ENCODE data around the gene TSC22D3. TPM values are rescaled to one million over a fixed set of nuclear protein-coding genes. Genes with fewer than 3 reads are reported as not detected.

TSC22D3 gene
- polyA plus RNA-seq, 3 donors = 109 to 131 (median 122) TPM

DNA sequence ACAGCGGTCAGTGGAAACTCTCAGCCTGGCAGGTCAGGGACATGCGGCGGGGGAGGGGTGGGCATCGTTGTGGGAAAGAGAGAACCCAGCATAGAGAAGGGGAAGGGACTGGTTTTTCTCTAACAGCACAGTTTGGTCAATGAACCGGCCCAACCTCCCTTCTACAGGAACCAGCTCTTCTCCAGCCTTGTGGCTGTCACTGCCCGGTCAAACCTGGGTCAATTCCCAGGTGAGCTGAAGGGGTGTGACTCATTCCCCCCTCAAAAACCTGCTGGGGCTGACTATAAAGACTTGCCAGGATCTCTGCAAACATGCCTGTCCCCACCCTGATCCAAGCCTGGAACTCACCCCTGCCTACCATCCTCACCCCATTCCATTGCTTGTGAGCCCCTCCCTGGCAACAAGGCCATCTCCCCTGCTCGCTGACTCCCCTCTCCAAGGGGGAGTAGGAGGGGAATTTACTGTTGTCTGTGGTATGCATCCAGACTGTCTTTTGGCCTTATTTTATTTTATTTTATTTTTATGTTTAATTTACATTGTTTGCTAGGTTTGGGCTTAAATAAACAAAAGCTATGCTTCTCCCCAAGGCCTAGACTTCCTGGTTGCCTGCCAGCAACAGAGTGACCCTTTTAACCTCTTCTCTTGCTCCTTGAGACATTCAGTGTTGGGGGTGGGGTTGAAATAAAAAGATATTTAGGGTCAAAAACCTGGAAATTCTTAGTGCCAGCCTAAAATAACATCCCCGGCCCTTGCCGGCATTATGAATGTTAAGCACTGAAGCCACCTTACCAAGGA, 49.6 kb downstream of the TSC22D3 start:
- DNase-seq (ENCODE audit: extremely low read depth in 1 of 11, low read depth in 9 of 11, low spot score in 4 of 11) = no peak

DNA sequence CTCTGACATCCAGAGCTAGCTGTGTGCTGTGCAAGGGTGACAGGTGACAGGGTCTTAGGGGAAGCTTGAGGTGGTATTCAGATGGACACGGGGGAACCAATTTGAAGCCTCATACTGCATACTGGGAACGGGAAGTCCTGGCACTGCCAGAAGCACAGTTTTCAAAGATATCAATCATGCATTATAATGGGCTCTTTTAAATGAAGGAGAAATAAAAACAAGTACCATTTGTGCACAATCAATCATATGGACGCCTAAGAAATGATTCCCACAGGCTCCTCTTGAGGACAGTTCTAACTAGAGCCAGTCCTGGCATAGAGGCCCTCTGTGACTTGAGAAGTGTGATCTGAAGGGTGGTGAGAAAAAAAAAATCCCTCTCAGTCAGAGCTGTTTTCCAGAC, 50.9 kb downstream of the TSC22D3 start:
- no peak for DNase-seq (ENCODE audit: extremely low read depth in 1 of 11, low read depth in 9 of 11, low spot score in 4 of 11)

DNA sequence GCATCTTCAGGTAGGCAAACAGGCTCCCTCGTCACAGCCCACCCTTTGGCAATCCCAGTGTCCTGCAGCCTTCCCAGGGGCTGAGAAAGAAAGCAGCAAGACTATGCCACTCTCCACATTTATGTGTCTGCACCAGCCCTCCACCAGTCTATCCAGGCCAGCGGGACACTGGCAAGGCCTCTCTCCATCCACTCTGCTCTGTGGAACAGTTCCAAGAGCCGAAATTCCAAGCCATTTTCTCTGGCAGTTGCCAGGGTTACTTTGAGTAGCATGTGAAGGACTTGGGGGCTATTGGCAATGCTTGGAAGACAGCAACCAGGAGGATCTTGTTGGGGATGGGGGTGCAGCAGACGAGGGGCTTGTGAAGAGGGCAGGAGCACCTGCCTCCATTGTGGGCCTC, 52.1 kb downstream of the TSC22D3 start:
- no peak for DNase-seq (ENCODE audit: extremely low read depth in 1 of 11, low read depth in 9 of 11, low spot score in 4 of 11)

DNA sequence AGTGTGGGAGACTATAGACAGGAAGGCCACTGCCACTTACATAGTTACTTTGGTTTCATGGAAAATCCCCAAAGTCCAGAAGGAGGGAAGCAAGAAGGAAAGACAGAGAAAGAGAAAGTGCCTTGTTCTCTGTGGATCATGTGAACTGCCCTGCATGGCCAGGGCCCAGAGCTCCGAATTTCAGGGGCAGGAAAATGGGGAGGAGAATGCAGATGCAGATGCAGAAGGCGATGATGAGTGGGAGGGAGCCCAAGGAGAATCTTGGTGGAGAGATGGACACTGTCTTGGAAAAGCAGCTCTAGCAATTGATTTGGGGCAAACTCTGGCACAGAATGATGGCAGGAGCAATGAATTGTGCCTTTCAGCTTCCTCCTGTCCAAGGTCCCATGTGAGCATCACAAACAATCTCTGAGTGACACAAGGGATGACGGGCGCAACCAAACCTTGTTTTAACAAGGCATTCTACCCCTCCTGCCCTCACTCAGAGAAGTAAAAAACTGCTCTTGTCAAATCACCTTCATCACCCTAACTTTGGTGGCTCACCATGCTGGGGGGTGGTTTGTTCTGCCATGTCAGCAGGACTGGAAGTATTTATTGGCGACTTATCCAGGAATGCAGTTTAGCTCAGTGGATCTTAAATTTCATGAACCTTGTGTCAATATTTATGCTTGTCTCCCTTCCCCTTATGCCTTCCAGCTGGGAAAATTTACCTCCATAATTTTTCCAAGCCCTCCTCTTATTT, 53.5 kb downstream of the TSC22D3 start:
- DNase-seq (ENCODE audit: extremely low read depth in 1 of 11, low read depth in 9 of 11, low spot score in 4 of 11) = no peak

DNA sequence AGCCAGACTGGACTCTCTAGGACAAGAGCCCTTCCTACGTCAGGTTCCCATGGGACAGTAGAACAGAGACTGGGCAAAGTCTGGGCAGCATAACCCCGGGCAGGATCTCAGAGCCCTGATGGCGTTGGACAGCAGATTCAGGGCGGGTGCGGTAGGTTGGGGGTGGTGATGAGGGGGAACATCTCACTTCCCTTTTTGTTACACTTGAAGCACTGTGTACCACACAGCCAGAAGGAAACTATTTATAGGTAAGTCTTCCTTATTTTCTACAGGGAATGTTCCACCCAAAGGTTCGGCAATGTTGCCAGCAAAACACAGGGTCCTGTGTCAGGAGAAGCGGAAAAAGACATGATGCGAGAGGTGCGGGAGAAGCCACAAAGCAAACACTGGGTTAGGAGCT, 54.3 kb downstream of the TSC22D3 start:
- no peak for DNase-seq (ENCODE audit: extremely low read depth in 1 of 11, low read depth in 9 of 11, low spot score in 4 of 11)

DNA sequence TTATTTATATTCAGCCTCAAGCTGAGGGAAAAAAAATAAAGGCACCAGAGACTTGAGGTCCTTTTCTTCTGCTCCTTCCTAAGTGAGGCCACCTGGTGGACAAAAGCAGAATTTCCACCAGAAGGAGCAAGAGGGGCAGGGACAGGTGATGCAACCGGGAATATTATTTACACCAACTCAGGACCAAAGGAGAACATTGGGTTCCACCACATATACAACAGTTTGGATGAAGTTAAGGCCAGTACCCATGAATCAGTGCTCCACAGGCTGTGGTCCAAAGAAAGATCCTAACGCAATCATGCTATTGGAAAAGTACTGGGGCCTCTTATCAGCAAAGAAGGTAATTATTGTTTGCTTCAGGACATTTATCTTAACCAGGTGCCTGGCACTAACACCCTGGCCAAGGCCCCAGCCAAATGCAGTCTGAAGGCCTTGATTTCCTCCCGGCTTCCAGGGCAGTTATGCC, 57.4 kb downstream of the TSC22D3 start:
- DNase-seq (ENCODE audit: extremely low read depth in 1 of 11, low read depth in 9 of 11, low spot score in 4 of 11) = peak in 2 of 11 donors; percentile 61 to 67

DNA sequence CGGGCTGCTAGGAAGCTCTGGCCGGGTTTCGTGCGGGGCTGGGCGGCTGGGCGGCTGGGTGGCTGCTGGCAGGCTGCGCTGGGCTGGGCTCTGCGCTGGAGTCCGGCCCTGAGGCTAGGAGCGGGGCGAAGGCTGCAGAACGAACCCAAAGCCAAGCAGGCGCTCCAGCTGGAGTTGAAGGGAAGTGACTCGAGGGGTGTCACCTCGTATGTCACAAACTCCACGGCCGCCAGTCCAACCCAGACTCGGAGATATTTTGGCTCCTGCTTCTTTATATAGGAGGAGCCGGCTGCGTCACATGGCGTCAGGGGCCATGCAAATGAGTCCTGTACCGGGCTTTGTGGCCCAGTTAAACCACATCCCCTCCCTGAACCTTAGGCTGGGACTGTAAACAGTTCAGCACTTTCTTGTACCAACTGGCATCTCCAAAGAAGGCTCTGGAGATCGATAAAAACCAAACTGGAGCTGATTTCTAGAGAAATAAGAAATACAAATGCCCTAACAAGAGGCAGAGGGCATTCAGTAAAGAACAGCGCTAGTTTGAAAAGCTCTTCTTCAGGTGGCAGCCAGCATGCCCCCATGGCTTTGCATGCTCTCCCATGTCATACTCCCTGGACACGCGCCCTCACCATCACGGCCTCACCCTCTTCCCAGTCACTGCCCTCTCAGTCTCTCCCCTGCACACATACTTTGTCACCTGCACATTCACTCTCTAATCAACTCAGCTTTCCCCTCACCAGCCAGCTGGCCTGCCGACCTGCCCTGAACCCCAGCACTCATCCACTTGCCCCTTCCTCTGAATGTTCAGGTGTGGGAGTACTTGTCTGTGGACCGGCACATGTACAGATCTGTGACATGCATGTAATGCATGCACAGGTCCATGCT, 58.5 kb downstream of the TSC22D3 start:
- peak in 3 of 11 donors; percentile 55 to 67 (median 63) for DNase-seq (ENCODE audit: extremely low read depth in 1 of 11, low read depth in 9 of 11, low spot score in 4 of 11)

DNA sequence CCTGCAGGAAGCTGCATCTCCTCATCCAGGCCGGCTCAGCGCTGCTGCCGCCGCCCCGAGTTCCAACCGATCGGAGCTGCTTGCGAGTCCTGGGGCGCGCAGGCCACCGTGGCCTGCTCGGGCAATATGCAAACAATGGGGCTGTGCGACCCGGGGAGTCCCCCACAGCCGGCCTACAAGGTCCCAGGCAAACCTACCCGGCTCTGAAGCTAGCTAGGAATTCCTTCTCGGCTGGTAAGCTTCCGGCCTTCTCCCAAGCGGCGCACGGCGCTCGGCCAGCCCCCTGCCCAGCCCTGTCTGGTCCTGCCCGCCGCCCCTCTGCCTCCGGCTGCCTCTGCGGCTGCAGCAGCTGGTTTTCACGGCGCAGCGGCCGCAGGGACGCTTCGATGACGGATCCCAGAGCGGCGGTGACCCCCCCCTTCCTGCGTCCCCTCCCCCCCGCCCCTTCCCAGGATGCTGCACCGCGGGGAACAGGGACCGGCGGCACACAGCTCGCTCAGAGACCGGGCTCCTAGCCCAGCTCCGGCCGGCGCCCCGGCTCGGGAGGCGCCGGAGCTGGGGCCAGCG, 59.4 kb downstream of the TSC22D3 start:
- no peak for DNase-seq (ENCODE audit: extremely low read depth in 1 of 11, low read depth in 9 of 11, low spot score in 4 of 11)

DNA sequence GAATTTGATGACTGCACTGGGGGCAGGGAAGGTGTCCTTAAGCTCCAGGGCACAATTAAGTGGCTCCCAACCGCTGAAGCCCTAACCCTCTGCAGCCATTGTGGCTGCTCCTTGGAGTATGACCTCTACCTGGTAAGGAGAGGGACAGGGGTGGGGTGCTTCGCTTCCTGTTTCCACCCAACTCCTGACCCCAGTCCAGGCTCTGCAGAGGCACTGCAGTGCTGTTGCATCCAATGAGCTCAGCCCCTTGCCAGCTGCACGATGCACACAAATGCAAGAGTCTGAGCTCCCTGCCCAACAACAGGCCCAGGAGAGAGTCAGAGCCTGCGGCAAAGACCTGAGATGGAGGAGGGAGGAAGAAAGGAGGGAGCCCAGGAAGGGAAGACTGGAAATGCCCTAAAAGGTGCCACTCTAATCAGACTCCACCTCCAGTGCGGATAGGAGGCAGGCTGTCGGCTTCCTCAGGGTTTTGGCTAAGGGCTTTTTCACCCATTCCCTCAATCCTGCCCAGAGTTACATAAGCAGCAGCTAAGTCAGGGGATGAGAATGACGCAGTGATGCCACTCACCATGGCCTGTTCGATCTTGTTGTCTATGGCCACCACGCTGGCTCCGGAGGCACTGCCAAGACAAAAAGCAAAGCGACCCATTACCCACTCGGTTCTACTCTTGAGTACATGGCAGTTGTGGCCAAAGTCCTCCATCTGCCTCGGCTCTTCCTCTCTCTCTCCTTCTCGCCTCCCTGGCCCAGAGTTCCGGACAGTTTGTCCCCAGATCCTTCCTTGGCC, 60.1 kb downstream of the TSC22D3 start:
- DNase-seq (ENCODE audit: extremely low read depth in 1 of 11, low read depth in 9 of 11, low spot score in 4 of 11) = no peak

DNA sequence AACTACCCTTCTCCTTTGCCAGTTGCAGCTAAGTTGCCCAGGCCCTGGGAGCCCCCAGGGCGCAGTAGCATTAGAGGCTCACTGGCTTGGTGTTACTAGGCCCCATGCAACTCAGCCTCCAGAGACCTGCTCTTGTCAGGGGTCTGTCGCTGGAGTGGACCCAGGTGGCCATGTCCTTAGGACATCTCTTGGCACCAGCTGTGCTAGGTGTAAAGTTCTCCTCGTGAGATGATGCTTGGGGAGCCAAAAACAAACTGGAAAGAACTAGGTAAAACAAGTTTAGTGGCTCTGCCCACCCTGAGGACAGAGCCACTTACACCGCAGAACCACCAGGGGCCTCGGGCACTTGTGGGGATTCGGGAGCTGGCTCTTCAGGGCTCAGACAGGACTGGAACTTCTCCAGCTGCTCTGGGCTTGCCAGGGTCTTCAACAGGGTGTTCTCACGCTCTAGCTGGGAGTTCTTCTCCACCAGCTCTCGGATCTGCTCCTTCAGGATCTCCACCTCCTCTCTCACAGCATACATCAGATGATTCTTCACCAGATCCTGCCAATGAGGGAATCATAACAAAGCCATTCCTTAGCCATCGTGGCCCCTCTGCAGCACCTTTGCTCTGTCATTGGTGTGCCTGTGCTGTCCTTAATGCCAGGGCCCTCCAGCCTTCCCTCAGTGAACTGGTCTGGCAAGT, 61.2 kb downstream of the TSC22D3 start:
- DNase-seq (ENCODE audit: extremely low read depth in 1 of 11, low read depth in 9 of 11, low spot score in 4 of 11) = no peak

DNA sequence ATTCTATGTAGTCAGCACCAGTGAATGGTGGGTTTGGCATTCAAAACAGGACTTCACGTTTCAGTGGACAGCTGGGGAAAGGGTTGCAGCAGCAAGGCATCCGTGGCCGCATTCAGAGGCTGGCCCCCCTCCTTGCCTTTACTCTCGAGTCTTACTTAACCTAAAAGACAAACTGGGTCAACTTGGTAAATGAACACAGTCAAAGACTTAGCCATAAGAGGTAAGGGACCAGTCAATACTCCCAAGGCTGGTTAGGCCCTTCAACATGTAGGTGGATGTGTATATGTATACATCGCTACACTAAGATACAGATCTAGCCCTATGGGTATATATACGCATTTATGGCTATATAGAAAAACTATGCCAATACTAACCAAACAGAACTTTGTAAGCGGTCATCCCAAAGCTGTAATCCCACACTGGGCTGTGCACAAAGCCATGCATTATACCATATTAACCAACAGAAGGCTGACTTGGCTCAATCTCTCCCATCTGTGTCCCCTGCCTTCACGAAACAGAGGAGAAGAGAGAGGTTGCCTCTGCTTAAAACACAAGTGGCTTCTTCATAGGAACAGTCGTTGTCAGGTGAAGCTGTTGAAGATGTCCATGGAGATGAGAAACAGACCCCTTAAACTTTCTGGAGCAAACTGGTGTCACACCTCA, 61.9 kb downstream of the TSC22D3 start:
- no peak for DNase-seq (ENCODE audit: extremely low read depth in 1 of 11, low read depth in 9 of 11, low spot score in 4 of 11)

DNA sequence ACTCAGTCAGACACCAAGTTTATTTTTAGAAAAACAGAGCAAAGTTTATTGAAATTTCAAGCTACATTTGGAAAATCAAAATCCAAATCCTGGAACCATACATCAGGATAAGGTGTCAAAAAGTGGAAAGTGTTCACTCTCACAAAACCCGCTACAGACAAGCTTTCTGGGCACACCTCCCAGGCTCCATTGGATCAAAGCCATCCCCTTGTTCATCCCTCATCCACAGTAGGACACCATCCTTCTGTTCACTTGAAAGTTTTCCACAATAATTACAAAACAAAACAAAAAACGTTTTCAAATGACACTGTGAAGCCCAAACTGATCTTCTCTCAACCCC, 62.4 kb downstream of the TSC22D3 start:
- no peak for DNase-seq (ENCODE audit: extremely low read depth in 1 of 11, low read depth in 9 of 11, low spot score in 4 of 11)

DNA sequence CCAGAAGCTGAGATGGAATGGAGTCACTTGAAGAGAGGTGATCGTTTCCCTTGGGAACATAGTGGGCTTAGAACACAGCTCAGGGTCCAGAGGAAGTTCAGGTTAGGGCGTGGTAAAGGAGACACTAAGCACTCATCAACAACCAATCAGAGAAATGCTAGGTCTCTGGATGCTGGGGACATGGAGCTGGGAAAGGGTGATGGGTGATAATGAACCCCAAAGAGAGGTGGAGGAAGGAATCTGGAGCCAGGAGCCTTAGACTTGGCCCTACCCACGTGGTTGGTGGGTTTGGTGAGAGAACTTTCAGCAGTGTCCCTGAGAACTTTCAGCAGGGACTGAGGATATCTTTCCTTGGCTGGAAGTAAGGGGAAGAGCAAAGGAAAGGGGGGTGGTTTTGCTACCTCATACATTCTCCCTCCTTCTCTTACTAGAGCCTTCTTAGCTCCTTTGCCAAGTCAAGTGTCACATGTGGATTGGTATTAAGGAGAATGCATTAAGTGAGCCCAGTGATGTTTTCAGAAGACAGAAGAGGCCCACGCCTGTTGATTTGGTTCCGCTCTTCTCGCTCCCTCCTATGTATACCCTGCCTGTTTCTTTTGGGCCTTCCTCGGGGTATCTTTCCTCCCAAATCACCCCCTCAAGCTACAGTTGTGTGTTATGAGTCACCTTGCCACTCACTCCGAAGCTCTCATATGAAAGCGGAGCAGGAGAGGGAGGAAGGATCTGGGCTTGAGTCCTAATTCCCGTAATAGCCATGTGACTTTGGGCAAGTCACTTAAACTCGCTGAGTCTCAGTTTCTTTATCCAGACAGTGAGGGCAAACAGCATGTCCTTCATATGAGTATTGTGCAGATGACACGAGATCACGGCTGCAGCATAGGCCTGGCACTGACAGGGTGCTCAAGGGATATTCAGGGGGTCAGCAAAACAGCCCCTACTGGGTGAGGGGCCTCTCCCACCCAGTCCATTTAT, 63.1 kb downstream of the TSC22D3 start:
- DNase-seq (ENCODE audit: extremely low read depth in 1 of 11, low read depth in 9 of 11, low spot score in 4 of 11) = no peak

DNA sequence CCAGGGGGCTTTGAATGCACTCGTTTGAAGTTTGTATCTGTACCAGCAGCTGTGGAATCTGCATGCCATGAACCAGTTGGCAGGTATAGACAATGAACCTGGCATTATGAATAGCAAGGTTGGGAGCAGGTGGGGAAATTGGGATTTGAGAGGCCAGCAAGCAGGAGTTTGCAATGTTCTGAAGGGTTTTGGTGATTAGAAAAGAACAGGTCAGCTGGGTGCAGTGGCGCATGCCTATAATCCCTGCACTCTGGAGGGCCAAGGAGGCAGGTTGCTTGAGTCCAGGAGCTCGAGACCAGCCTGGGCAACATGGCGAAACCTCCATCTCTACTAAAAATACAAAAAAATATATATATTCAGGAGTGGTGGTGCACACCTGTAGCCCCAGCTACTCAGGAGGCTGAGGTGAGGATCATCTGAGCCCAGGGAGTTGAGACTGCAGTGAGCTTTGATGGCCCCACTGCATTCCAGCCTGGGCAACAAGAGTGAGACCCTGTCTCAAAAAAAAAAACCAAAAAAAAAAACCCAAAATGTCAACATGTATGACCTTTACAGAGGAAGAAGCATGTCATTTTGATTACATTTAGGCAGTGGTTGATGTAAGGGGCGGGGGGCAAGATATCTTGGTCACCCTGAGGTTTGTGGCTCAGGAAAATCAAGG, 63.9 kb downstream of the TSC22D3 start:
- DNase-seq (ENCODE audit: extremely low read depth in 1 of 11, low read depth in 9 of 11, low spot score in 4 of 11) = no peak

DNA sequence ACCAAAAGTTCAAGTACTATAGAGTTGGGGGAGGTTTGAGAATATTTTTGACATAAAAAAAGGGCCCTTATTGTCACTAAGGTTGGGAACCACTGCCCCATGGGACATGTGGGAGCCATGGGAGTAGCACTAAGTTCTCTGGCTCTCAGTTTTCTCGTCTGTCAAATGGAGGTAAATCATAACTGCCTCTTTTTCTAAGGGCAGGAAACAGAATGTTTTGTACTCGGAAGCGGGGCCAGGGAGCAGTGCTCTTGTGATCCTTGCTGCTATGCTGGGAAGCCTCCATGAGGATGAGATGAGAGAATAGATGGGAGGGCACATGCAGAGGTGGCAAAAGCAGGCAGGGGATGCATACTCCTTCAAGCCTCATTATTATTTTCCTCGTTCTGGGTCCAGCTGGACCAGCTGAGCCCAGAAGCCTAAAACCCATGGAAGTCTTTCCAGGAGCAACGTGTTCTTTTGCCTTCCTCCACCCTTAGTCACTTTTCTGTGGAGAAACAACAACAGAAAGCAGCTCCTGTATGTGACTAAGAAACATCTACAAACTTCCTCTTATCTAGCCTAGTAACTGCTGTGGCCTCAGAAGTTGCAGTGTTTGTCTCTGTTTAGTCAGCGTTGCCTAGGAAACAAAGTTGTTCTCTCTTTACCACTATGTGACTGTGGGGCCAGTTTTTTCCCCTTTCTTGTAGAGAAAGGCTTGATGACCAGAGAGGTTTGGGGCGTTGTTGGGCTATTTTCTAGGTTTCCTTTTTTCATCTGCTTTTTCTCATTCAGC, 64.8 kb downstream of the TSC22D3 start:
- peak in 2 of 11 donors; percentile 54 to 61 for DNase-seq (ENCODE audit: extremely low read depth in 1 of 11, low read depth in 9 of 11, low spot score in 4 of 11)
